Kasumi-1 (cell line): ENCODE results near the gene DPCD.

Experiments
- DNase-seq, 2 experiments: peaks; one replicate each; lab custom pipeline; 2025; lab: John Stamatoyannopoulos, UW

The DPCD gene

GRCh38 chr10:101567165-101568006 lies 20.7 kb upstream of the DPCD start:
- DNase-seq, result no peak

DNA sequence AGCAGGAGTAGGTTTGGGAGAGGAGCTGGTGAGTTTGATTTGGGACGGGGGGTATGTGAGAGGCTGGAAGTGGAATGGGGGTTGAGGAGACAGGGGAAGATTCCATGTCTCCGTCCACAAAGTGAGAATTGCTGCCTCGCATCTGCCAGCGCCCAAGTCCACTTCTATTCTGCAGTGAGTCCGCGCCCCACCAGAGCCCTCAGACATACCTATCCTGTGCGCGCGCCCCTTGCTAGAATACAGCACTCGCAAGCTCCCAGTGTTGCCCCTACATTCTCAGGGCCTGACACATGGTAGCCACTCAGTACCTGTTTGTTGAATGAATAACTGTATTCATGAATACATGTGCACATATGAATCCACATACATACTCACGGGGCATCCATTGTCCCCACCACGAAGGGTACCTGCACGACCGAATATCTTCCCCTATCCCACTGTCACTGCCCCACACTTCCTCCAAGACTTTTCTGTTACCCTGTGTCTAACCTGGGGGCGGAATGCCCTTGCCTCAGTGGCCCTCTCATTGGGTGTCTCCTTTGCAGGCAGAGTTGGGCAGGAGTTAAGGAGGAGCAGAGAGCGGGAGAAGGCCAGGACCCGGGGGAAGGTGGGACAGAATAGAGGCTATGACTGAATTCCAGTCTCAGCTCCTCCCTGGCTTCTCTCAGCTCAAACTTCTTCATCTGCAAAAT lies 19.9 kb upstream of the DPCD start:
- no peak for DNase-seq

- DNase-seq, result no peak
Measured at GRCh38 chr10:101569323-101569621, 18.8 kb upstream of the DPCD start.

- peak; percentile 71 to 75 for DNase-seq
Measured at GRCh38 chr10:101569622-101570427, 18.3 kb upstream of the DPCD start.

GRCh38 chr10:101570428-101571270 lies 17.5 kb upstream of the DPCD start:
- peak; percentile 71 to 84 for DNase-seq

DNA sequence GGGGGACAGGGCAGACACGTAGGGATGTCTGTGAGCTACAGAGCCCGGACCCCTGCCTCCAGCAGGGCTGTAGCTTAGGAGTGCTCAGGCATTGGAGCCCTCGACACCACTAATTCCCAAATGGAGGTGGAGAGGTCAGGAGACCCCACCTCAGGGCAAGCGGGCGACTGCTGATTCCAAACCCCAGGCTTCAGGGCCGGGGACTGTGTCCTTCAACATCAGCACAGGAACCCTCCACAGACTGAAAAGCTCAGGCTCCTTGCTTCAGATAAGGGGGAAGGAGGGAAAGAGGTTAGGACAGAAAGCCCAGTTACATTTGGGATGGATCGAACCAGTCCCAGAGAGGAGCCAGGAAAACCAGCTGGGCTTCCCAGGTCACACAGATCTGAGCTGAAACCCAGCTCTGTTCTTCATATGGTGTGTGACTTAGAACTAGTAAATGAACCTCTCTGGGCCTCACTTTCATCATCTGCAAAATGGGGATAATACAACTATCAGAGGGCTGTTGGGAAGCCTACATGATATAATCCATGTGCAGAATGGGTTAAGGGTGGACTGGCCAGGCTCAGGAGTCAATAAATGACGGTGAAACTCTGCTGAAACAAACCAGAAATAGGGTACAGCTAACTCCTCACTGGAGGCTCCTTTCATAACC lies 16.7 kb upstream of the DPCD start:
- no peak for DNase-seq

DNA sequence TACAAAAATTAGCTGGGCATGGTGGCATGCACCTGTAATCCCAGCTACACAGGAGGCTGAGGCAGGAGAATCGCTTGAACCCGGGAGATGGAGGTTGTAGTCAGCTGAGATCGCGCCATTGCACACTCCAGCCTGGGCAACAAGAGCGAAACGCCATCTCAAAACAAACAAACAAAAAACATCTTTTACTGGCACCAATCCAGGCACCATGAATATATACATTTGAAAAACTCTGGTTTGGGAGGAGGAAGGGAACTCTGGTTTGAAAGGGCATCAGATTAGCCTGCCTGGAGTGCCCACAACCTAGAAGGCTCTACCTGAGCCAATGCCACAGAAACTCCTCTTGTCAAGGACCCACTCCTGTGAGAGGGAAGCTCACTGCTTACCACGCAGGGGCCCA lies 16.0 kb upstream of the DPCD start:
- no peak for DNase-seq

- no peak for DNase-seq
Measured at GRCh38 chr10:101572785-101573184, 15.3 kb upstream of the DPCD start.

DNA sequence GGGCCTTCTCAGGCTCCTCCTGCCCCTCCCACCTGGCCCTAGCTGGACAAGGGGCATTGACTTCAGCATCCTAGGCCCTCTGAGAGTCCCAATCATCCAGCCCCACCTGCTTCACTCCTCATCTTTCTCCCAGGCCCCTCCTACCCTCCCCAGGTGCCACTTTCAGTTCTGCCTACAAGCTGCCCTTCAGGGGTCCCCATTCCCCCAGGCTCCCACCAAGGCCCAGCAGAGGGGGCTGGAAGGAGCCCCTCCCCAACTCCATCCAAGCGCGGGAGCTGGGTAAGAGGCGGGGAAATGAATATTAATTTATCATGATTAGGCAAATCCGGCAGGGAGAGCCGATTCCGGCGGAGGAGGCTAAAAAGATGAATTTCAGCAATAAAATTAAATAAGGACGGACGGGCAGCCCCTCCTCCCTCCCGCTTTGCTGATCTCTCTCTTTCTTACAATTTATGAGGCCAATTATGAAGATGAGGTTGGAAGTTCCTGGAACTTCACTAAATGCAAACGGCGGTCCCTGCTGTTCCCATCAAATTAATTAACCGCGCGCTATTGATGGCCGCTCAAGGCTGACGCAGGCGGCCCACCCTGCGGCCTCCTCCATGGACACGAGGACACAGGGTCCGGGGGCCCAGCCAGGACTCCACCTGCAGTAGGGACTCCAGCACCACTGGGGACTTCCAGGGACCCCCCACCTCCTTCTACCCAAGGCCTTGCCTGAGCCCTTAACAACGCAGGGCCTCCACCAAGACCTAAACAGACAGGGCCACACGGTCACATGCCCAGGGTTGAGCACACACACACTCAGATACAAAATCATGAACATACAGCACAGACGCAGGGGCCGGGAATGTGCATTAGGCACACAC lies 14.0 kb upstream of the DPCD start:
- no peak for DNase-seq

DNA sequence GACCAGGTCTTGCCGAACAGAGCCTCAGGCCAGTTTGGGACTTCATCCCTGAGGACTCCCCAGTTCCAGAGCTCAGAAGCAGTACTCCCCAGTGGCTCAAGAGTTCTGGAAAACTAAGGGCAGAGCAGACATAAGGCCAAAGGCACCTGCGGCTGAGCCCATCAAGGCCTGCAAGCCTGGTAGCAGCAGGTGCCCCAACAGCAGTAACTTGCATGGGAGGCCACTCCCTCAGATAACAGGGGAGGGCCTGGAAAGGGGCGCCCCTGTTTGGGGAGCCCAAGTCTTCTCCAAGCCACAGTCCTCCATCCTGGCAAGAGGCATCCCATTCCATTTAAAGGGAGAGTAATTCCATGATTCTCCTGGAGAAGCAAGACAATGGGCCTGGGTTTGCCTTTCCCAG lies 13.0 kb upstream of the DPCD start:
- no peak for DNase-seq

DNA sequence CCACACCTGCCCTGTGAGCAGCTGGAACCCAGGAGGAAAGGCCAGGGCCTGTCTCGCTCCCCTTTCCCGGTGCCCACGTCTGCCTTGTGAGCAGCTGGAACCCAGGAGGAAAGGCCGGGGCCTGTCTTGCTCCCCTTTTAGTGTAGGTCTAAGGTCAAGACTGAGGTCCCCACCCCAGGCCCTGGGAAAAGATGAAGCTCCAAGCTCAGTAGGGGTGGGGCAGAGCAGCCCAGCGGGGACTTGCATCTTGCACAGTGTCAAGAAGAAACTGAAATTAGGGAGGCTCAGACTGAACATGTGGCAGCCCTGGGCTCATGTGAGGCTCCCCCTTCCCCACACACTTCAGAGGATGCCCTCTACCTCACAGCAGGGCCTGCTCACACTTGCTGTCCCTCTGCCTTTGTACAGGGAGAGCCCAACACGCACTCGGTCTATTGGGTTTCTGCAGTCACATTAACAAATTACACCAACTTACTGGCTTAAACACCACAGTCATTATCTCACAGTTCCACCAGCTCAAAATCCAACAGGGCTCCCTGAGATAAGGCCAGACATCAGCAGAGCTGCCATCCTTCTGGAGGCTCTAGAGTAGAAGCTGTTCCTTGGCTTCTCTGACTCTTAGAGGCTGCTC lies 12.4 kb upstream of the DPCD start:
- no peak for DNase-seq

- no peak for DNase-seq
Measured at GRCh38 chr10:101576211-101576863, 11.8 kb upstream of the DPCD start.

DNA sequence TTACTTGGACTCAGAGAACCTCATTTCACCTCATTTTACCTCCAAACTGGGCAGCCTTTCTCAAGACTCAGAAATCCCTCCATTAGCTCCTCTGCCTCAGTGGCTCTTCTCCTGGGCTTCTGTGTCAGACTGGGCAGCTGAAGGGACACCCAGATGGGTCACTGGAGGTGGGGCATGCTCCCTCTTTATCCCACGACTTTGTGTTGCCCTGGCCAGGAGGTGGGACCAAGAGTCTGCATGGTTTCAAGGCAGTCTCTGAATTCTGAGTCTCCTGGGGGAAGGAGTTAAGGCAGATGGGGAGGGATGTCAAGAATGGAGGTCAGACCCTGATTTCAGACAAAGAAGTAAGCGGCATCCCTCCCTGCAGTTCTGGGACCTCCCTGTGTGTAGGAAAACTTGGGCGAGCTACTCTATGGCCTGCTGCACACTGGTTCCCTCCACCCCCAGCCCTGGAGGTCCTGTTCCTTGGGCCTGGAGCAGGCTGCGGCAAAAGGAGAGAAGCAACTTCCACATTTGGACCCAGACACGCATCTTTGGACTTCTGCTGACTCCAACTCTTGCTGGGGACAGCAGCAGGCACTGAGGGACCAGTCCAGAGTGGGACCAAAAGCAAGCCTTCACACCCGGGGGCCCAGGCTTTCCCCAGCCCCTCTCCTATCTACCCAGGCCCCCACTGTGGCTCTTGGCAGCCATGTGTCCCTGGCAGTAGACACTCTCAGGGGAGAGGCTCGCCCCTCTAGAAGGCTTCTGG lies 10.8 kb upstream of the DPCD start:
- DNase-seq, result no peak

GRCh38 chr10:101578192-101578591 lies 9.9 kb upstream of the DPCD start:
- DNase-seq, result no peak

- no peak for DNase-seq
Measured at GRCh38 chr10:101578803-101579515, 9.2 kb upstream of the DPCD start.

DNA sequence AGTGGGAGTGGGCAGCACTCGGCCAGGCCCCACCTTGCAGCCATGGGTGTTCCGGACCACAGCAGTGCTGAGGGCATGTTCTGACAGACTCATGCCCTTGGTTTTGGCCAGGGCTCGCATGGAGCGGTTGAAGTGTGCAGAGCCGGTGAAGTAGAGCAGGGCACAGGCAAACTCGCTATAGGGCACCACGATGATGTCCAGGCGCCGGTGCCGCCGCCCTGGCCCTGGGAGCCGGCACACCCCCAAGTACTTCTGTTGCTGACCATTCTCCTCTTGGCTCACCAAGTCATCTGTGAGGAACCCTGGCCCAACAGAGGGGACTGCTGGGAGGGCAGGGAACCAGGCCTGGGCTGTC lies 8.6 kb upstream of the DPCD start:
- DNase-seq, result no peak

DNA sequence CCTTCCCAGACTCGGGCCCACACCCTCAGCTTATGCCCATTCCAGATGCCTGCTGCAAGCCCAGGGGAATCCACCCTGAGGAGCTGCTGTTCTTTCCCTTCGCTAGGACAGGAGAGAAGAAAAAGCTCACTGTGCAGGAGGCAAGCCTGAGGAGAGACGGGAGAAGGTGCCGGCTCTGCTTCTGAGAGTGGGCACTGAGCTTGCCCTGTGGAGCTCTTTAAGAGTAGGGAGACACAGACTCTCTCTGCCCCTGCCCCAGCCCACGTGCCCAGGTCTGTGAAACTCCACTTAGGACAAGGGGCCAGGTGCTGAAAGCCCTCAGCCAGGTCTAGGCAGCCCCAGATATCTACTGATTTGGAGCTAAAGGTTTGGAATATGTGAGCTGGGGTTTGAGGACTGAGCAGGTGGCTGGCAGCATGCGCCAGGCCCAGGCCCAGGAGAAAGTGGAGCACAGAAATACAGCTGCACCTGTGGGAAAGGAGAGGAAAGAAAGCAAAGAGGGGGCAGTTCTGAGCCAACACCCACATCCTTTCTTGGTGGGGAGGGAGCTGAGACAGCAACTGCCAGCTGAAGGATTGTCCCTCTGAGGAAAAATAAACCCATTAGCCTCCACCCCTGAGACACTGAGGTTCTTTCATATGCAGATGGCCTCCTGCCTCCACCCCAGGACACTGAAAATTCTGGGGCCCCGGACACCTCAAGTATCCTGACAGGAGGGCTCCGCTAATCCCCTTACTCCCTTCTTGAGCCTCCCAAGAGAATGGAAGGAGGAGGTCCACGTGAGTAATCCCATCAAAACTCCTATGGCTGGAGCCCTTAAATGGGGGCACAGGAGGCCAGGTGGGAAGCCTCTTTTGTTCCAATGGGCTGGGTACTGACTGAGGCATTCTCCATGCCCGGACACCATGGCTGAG lies 7.4 kb upstream of the DPCD start:
- DNase-seq, result no peak
